Heart left ventricle (tissue), 16 donors: ENCODE results near the gene CARS2. TPM values are rescaled to one million over a fixed set of nuclear protein-coding genes. Genes with fewer than 3 reads are reported as not detected.
"Not testable (repeated sequence)": the region's sequence is repeated elsewhere in the genome, so short reads cannot be mapped to it uniquely, and the experiment has no call there.

Source experiments
- ATAC-seq, 4 donors: fragments of 200-7000 bp; cut with Tn5 transposase; one replicate each; pipeline ENCODE4 v1.9.1; 2020 to 2022; ENCODE audit warnings: moderate library complexity in 4 of 4, mild to moderate bottlenecking in 3 of 4, moderate number of reproducible peaks in 1 of 4
- DNase-seq, 5 donors: peaks; one replicate each; pipeline ENCODE4 v3.0.0-alpha.2; 2020
- H3K27ac ChIP-seq, 12 donors: fragments of 200-600 bp; sonication (generic) in 4 of 12; one replicate each; pipeline versions ENCODE4 v1.5.0 to v1.8.0; 2016 to 2022; ENCODE audit warnings: mild to moderate bottlenecking in 2 of 12
- H3K27me3 ChIP-seq, 9 donors: fragments of 200-600 bp; sonication (generic) in 2 of 9; one replicate each; pipeline versions ENCODE4 v1.5.1 to v1.8.0; 2016 to 2022; ENCODE audit warnings: mild to moderate bottlenecking in 3 of 9
- H3K36me3 ChIP-seq, 9 donors: fragments of 200-600 bp; sonication (generic) in 2 of 9; one replicate each; pipeline versions ENCODE4 v1.5.0 to v1.8.0; 2018 to 2022; ENCODE audit warnings: mild to moderate bottlenecking in 2 of 9
- H3K4me1 ChIP-seq, 12 donors: fragments of 200-600 bp; sonication (generic) in 4 of 12; one replicate each; pipeline versions ENCODE4 v1.5.0 to v1.8.0; 2016 to 2022; ENCODE audit warnings: mild to moderate bottlenecking in 3 of 12
- H3K4me3 ChIP-seq, 12 donors: fragments of 200-600 bp; sonication (generic) in 4 of 12; one replicate each; pipeline versions ENCODE4 v1.5.0 to v1.8.0; 2017 to 2022; ENCODE audit warnings: mild to moderate bottlenecking in 9 of 12, moderate library complexity in 4 of 12
- H3K9me3 ChIP-seq, 12 donors: fragments of 200-600 bp; sonication (generic) in 4 of 12; one replicate each; pipeline versions ENCODE4 v1.5.0 to v1.8.0; 2016 to 2022; ENCODE audit warnings: mild to moderate bottlenecking in 1 of 12
- POLR2A ChIP-seq, 2 donors: fragments of 450-650 bp; IDR thresholded peaks; one replicate each; pipeline ENCODE4 v1.6.1; 2017; ENCODE audit warnings: antibody characterized with exemption in 2 of 2, mild to moderate bottlenecking in 2 of 2, moderate library complexity in 2 of 2
- WGBS, 4 donors: extraction: QIAGEN DNeasy Blood & Tissue Kit in 2 of 4; methylation state at CpG; one replicate each; pipeline versions ENCODE4 v1.1.5 to v1.1.7; 2013 to 2018; 5-methylcytosine and 5-hydroxymethylcytosine counted together
- intact Hi-C, 10 donors: fragments of 100-400 bp; cut with DNase I; formaldehyde crosslinking; loops; one replicate each; pipeline versions ENCODE4 v1.11.1 to v1.14.2; 2022
- polyA plus RNA-seq, 2 donors: library from polyadenylated mRNA; stranded (reverse); fragments of 200-250 nt; gene quantifications; one replicate each; pipeline ENCODE4 v1.2.3, GENCODE V29; 2013
- total RNA-seq, 9 donors: library from RNA; depleted of rRNA in 2 of 9; stranded (reverse); fragments of >200 nt in 2 of 9; fragmentation: NEBNext Ultra II Directional in 3 of 9; extraction: Animal tissue kit (Norgen Biotek cat#: 25700) in 3 of 9; gene quantifications; one replicate each; pipeline versions ENCODE4 v1.1.0 to v1.2.4, GENCODE V29; 2016 to 2023
- TF ChIP-seq, protein P1 (sequence below), 12 donors: fragments of 200-600 bp; sonication (generic) in 4 of 12; IDR thresholded peaks; one replicate each; pipeline versions ENCODE4 v1.5.0 to v1.8.0; 2018 to 2022; ENCODE audit warnings: antibody characterized with exemption in 12 of 12, mild to moderate bottlenecking in 5 of 12
- donor health status: ischemic (EF 13 %, LVEDD 7.1; RV severe dilation, severe dysfunction).
- donor health status: healthy with polysubstance abuse.
- donor health status: DM: no; HTN: yes; CAD: no.
- donor health status: DM: no; HTN: no; CAD: no.
- donor health status: ischemic (EF 25% LVEDD 6.9; RV normal size, moderate dysfunction).
- donor health status: ischemic (EF 25% LVEDD 5.7; RV mildly dilated, moderate dysfunction).
- donor health status: healthy.
- donor health status: DM: yes; HTN: yes; CAD: no.
- donor health status: ischemic (EF 35%, LVEDD 5.7; RV mildly dilated, moderate dysfunction).
- donor health status: nonischemic (EF 11% LVEDD 7.7; RV severe dilation, severe dysfunction).
- donor health status: DM: yes; HTN: yes; CAD: no.
- donor health status: PGD.
- donor health status: ischemic (EF 29% LVEDD 5.4; RV normal size, mild dysfunction).
- donor health status: nonischemic (EF 23%, LVEDD 6.1; RV moderate dilation, normal function).

The CARS2 gene
- total and polyA plus RNA-seq, 11 donors = 35.4 to 78.5 (median 44.3) TPM

DNA sequence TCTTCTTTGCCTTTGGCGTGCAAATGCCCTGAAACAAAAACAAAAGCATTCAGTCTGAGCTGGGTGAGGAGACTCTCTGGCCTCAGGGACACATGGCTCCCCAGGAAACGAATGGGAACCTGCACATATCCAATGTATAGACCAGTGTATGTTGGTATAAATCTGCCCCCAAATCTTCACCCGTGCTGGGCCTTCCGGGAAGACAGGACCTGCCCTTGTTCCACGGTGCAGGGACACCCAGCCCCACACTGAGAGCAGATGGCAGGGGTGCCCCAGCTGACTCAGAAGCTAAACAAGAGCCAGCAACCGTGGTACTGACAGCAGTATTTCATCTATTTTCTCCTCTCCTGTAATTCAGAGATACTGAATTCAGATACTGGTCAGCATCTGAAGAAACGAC lies 42.4 kb downstream of the CARS2 start:
- H3K9me3 ChIP-seq = peaks cover 0 to 14% (median 0%) of the 10 kb centered on the region in 12 donors
- DNase-seq = no peak
- peaks cover 0 to 35% (median 0%) of the 10 kb centered on the region in 12 donors for H3K4me1 ChIP-seq
- H3K27me3 ChIP-seq = no peaks in the 10 kb centered on the region
- intact Hi-C loops = no loop called here
- peaks cover 0 to 85% (median 71%) of the 10 kb centered on the region in 9 donors for H3K36me3 ChIP-seq
- H3K27ac ChIP-seq = peak overlapping the region in 2 of 12 donors; percentile 20 to 74
- H3K4me3 ChIP-seq = no peak overlapping the region
- TF ChIP-seq, protein P1, sequence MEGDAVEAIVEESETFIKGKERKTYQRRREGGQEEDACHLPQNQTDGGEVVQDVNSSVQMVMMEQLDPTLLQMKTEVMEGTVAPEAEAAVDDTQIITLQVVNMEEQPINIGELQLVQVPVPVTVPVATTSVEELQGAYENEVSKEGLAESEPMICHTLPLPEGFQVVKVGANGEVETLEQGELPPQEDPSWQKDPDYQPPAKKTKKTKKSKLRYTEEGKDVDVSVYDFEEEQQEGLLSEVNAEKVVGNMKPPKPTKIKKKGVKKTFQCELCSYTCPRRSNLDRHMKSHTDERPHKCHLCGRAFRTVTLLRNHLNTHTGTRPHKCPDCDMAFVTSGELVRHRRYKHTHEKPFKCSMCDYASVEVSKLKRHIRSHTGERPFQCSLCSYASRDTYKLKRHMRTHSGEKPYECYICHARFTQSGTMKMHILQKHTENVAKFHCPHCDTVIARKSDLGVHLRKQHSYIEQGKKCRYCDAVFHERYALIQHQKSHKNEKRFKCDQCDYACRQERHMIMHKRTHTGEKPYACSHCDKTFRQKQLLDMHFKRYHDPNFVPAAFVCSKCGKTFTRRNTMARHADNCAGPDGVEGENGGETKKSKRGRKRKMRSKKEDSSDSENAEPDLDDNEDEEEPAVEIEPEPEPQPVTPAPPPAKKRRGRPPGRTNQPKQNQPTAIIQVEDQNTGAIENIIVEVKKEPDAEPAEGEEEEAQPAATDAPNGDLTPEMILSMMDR (IDR thresholded peaks at IDR 0.05) = no peak
- TF ChIP-seq POLR2A (IDR thresholded peaks at IDR 0.05) = no peak
- WGBS, 4 donors = 78 to 82% (median 80%) methylated on average over 6 to 7 of the region's 7 CpGs
- no peak for ATAC-seq

DNA sequence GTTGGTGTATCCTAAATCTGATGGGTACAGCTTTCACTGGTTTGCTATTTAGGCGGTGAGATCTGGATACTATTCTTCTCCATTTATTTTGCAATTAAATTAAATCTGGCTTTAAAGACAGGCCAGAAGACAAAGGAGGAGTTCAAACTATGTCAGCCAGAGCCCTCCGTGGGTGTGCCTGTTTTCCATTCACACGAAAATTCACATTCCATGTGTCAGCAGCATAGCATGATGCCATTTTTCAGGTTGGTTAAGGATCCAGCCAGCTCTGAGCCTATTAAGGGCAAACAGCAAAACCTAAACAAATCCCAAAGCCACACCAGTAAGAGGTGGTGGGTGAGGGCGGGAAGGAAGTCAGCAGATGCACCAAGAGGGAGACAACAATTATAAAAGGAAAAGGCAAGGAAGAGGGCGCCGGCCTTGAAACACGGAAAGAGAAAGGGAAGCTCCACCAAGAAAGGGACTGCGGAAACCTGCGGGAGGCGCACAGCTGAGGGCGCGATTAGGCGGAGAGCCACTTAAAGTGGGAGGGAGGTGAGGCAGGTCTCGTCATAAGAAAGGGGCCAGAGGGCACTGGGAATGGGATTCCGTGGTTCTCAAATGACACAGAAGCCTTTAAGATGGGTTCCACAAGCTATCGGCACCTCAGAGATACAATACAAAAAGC lies 43.0 kb downstream of the CARS2 start:
- ATAC-seq = no peak
- Histone ChIP-seq H3K9me3 (peaks cover 0 to 17% (median 0%) of the 10 kb centered on the region in 12 donors), H3K27ac (peak overlapping the region in 2 of 12 donors; percentile 20 to 74), H3K27me3 (no peaks in the 10 kb centered on the region), H3K36me3 (peaks cover 0 to 91% (median 70%) of the 10 kb centered on the region in 9 donors), H3K4me3 (no peak overlapping the region), H3K4me1 (peaks cover 0 to 41% (median 0%) of the 10 kb centered on the region in 12 donors)
- DNase-seq = no peak
- 95 to 97% (median 96%) methylated on average over 16 of the region's 16 CpGs for WGBS, 4 donors
- intact Hi-C loops = no loop called here
- TF ChIP-seq, protein P1 (IDR thresholded peaks at IDR 0.05) = no peak
- TF ChIP-seq POLR2A (IDR thresholded peaks at IDR 0.05) = no peak

DNA sequence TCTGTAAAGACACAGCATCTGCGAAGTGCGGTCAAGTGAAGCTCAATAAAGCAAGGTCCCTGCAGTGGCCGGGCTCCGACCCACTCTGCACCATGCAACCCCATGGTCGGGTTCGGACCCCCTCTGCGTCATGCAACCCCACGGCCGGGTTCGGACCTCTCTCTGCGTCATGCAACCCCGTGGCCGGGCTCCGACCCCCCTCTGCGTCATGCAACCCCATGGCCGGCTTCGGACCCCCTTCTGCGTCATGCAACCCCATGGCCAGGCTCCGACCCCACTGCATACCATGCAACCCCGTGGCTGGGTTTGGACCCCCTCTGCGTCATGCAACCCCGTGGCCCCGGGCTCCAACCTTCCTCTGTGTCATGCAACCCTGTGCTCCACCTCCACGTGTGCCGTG lies 43.8 kb downstream of the CARS2 start:
- Histone ChIP-seq H3K4me3 (no peak overlapping the region), H3K27me3 (no peaks in the 10 kb centered on the region), H3K4me1 (peaks cover 0 to 48% (median 0%) of the 10 kb centered on the region in 12 donors), H3K27ac (no peak overlapping the region), H3K36me3 (peaks cover 0 to 92% (median 62%) of the 10 kb centered on the region in 9 donors), H3K9me3 (peaks cover 0 to 20% (median 0%) of the 10 kb centered on the region in 12 donors)
- no peak for DNase-seq
- TF ChIP-seq, protein P1 (IDR thresholded peaks at IDR 0.05) = no peak
- no peak for TF ChIP-seq POLR2A (IDR thresholded peaks at IDR 0.05)
- intact Hi-C loops = no loop called here
- ATAC-seq = no peak
- 94 to 98% (median 97%) methylated on average over 25 of the region's 25 CpGs for WGBS, 4 donors

DNA sequence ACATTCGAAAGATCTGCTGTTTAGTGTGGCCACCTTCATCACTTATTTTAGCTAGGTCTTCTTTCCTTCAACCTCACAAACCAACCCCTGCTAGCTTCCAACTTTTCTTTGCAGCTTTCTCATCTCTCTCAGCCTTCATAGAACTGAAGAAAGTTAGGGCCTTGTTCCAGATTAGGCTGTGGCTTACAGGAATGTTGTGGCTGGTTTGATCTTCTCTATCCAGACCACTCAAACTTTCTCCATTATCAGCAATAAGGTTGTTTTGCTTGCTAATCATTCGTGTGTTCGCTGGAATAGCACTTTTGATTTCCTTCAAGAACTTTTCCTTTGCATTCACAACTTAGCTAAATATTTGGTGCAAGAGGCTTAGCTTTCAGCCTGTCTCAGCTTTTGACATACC lies 44.7 kb downstream of the CARS2 start:
- Histone ChIP-seq H3K4me3 (no peak overlapping the region), H3K9me3 (peaks cover 0 to 20% (median 0%) of the 10 kb centered on the region in 12 donors), H3K27me3 (no peaks in the 10 kb centered on the region), H3K4me1 (peaks cover 0 to 46% (median 0%) of the 10 kb centered on the region in 12 donors), H3K36me3 (peaks cover 0 to 84% (median 54%) of the 10 kb centered on the region in 9 donors), H3K27ac (no peak overlapping the region)
- TF ChIP-seq, protein P1 (IDR thresholded peaks at IDR 0.05) = no peak
- TF ChIP-seq POLR2A (IDR thresholded peaks at IDR 0.05) = no peak
- intact Hi-C loops = no loop called here
- DNase-seq = no peak
- 96 to 100% (median 97%) methylated on average over 3 of the region's 3 CpGs for WGBS, 4 donors
- no peak for ATAC-seq

DNA sequence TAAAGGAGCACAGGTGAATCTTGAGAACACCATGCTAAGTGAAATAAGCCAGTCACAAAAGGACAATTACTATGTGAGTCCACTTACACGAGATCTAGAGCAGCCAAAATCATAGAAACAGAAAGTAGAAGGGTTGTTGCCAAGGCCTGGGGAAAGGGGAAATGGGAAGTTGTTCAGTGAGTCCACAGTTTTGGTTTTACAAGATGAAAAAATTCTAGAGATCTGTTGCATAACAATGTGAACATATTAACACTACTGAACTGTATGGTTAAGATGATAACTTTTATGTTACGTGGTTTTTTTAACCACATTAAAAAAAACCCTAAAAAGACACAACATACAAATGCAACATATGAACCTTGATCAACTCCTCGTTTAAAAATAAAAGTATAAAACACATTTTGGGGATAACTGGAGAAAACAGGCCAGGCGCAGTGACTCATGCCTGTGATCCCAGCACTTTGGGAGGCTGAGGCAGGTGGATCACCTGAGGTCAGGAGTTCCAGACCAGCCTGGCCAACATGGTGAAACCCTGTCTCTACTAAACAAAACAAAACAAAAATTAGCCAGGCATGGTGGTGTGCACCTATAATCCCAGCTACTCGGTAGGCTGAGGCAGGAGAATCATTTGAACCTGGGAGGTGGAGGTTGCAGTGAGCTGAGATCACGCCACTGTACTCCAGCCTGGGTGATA lies 47.6 kb downstream of the CARS2 start:
- DNase-seq, H3K4me3 ChIP-seq, H3K27me3 ChIP-seq, intact Hi-C loops: not testable (repeated sequence)
- 82 to 92% (median 86%) methylated on average over 6 of the region's 6 CpGs for WGBS, 4 donors
- Histone ChIP-seq H3K36me3 (peaks cover 0 to 72% (median 35%) of the 10 kb centered on the region in 9 donors), H3K9me3 (peaks cover 0 to 20% (median 0%) of the 10 kb centered on the region in 12 donors), H3K4me1 (peaks cover 0 to 20% (median 0%) of the 10 kb centered on the region in 12 donors), H3K27ac (peak overlapping the region in 1 of 12 donors; percentile 66)
- ATAC-seq = peak in 2 of 4 donors; percentile 34 to 48
